Coronary artery (tissue), 2 donors: ENCODE results near the gene PIP4K2B.
"Not testable (repeated sequence)": the region's sequence is repeated elsewhere in the genome, so short reads cannot be mapped to it uniquely, and the experiment has no call there.

Source experiments
- DNase-seq: peaks from one replicate; pipeline ENCODE4 v3.0.0-alpha.2; 2017; ENCODE audit warnings: low spot score
- H3K27ac ChIP-seq, 2 donors: fragments of 200-600 bp; sonication (generic); one replicate each; pipeline ENCODE4 v1.5.1; 2016 to 2019
- H3K4me3 ChIP-seq: fragments of 200-600 bp; sonication (generic); 2 replicates; pipeline ENCODE4 v1.5.1; 2016; ENCODE audit warnings: mild to moderate bottlenecking, moderate library complexity
- TF ChIP-seq, protein P1 (sequence below): fragments of 200-600 bp; sonication (generic); IDR thresholded peaks from one replicate; pipeline ENCODE4 v1.5.1; 2019; ENCODE audit warnings: antibody characterized with exemption

PIP4K2B gene

DNA sequence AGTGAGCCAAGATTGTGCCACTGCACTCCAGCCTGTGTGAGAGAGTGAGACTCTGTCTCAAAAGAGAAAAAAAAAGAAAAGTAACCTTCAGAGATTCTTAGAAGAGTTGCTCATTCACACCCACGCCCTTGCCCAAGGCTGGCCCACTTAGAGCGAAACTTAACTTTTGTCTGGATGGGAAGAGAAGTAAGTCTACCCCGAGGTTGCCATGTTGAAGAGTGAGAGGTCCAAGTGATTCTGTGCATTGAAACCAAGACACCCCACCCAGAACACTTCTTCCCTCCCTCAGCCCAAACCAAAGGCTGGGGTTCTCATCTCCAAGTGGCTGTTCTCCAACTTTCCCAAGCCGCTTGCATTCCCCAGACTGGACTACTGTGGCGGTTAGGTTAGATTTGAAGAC, 71.6 kb downstream of the PIP4K2B start:
- no peak for DNase-seq
- H3K4me3 ChIP-seq = no peak overlapping the region
- TF ChIP-seq, protein P1, sequence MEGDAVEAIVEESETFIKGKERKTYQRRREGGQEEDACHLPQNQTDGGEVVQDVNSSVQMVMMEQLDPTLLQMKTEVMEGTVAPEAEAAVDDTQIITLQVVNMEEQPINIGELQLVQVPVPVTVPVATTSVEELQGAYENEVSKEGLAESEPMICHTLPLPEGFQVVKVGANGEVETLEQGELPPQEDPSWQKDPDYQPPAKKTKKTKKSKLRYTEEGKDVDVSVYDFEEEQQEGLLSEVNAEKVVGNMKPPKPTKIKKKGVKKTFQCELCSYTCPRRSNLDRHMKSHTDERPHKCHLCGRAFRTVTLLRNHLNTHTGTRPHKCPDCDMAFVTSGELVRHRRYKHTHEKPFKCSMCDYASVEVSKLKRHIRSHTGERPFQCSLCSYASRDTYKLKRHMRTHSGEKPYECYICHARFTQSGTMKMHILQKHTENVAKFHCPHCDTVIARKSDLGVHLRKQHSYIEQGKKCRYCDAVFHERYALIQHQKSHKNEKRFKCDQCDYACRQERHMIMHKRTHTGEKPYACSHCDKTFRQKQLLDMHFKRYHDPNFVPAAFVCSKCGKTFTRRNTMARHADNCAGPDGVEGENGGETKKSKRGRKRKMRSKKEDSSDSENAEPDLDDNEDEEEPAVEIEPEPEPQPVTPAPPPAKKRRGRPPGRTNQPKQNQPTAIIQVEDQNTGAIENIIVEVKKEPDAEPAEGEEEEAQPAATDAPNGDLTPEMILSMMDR = no peak
- peak overlapping the region in 1 of 2 donors; percentile 4 for H3K27ac ChIP-seq

DNA sequence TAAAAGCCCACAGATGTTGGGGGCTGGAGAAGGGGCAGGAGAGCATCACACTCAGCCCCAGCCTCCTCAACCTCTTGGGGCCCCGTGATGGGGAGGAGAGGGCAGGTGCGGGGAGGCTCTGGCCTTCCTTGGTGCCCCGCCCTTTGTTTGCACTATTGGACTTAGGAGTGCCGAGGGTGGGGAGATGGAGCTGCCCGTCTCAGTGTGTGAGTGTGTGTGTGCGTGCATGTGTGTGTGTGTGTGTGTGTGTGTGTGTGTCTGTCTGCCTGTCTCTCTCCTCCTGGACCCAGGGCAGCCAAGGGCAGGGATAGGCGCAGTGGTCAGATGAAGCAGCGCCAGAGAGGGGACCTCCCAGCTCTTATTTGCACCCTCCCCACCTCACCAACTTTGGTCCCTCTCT, 73.2 kb downstream of the PIP4K2B start:
- not testable (repeated sequence) for H3K4me3 ChIP-seq, DNase-seq, H3K27ac ChIP-seq

DNA sequence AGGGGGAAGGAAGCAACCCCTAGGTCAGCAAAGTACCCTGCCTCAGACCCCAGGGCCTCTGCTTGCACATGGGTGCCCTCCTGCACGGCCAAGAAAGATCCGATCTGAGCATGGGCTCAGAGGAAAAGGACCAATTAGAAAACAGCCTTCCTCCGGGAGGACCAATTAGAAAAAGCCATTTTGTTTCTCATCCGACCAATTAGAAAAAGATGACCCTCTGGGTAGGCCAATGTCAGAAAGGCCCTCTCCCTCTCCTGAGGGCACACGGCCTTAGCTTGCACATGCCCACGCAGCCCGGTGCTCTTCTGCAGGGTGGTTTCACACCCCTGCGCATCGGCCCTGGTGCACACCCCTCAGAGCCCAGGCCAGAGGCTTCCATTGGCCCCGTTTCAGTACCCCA, 74.3 kb downstream of the PIP4K2B start:
- H3K27ac ChIP-seq = peak overlapping the region in 1 of 2 donors; percentile 37
- H3K4me3 ChIP-seq = no peak overlapping the region
- DNase-seq = no peak
- TF ChIP-seq, protein P1 = no peak

DNA sequence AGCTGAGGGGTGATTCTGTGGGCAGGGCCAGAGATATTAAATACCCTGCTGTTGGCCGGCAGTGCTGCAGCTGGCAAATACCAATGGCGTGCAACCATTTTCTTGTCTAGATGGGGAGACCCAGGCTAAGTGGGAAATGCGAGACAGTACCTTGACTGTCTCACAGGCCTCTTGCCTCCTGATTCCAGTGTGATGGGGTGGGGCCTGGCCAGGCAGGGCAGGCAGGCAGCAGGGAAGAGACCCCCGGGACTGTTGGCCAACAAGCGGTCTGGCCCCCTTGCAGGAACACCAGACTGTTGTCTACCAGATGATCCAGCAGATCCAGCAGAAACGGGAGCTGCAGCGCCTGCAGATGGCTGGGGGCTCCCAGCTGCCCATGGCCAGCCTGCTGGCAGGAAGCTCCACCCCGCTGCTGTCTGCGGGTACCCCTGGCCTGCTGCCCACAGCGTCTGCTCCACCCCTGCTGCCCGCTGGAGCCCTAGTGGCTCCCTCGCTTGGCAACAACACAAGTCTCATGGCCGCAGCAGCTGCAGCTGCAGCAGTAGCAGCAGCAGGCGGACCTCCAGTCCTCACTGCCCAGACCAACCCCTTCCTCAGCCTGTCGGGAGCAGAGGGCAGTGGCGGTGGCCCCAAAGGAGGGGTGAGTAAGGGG, 74.9 kb downstream of the PIP4K2B start:
- Histone ChIP-seq H3K27ac (peak overlapping the region in 1 of 2 donors; percentile 37), H3K4me3 (no peak overlapping the region)
- TF ChIP-seq, protein P1 = no peak
- no peak for DNase-seq

DNA sequence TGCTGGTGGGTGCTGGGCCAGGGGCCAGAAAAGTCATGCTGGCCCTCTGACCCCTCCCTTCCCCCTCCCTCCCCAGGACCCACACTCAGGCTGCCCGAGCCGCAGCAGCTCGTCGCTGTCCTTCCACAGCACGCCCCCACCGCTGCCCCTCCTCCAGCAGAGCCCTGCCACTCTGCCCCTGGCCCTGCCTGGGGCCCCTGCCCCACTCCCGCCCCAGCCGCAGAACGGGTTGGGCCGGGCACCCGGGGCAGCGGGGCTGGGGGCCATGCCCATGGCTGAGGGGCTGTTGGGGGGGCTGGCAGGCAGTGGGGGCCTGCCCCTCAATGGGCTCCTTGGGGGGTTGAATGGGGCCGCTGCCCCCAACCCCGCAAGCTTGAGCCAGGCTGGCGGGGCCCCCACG, 77.6 kb downstream of the PIP4K2B start:
- no peak overlapping the region for H3K4me3 ChIP-seq
- no peak for DNase-seq
- TF ChIP-seq, protein P1 = no peak
- H3K27ac ChIP-seq = peak overlapping the region in 1 of 2 donors; percentile 1

DNA sequence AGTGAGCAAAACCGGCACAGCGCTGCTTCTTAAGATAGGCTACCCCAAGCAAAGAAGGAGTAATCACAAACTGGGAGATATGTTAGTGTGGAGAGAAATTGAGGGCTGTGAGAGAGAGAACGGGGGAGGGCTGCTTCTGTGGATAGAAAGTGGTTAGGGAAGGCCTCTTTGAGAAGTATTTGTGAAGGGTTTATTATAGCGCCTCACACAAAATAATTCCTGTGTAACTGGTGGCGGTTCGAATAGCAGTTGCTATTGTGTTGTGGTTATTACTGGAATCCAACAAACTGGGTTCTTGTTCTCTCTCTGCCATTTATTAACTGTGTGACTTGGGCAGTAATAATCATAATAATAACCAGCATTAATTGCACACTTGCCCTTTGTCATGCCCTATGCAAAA, 78.4 kb downstream of the PIP4K2B start:
- H3K27ac ChIP-seq = no peak overlapping the region

DNA sequence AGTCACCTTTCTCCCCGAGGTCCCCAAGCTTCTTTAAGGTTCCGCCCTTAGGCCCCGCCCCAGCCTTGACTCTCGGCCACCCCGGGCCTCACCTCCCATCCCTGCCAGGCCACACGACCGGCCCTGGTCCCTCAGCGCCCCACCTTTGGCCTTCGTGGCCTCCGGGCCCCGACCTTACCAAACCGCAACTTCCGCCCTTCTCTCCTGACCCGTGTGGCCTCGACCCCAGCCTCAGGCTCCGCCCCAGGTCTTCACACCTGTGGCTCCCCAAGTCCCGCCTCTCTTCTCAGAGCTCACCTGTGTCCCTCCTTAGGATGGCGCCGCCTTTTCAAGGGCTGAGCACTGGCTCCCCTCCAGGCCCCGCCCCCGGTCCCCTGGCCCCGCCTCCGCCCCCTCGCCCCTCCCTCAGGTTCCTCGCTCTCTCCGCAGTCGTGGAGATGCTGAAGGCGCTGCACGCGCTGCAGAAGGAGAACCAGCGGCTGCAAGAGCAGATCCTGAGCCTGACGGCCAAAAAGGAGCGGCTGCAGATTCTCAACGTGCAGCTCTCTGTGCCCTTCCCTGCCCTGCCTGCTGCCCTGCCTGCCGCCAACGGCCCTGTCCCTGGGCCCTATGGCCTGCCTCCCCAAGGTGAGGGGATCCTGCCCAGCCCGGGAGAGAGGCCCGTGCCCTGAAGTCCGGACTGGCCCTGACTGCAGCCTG, 79.3 kb downstream of the PIP4K2B start:
- Histone ChIP-seq H3K27ac (peak overlapping the region in 1 of 2 donors; percentile 22), H3K4me3 (no peak overlapping the region)
- TF ChIP-seq, protein P1 = no peak
- no peak for DNase-seq

More for the DNA sequence above, 78.4 kb downstream of the PIP4K2B start:
- TF ChIP-seq, protein P1 = no peak
- no peak for DNase-seq
- H3K4me3 ChIP-seq = no peak overlapping the region
